ENCODE results near the gene APC.

DNA sequence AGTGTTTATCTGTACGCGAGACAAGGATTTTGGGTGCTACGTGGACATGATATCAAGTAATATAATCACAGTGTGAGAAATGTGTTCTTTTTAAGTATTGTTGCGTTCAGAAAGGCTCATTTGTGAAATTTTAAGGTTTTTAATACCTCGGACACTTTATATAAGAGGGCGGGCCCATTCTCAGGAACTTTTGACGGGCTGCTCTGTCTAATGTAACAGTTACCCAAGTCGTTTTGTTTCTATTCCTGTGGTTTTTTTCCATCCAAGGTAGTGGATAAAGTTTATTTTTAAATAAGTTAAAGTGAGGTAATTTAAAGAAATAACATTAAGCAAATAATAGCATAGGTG, 123.9 kb downstream of the APC start:
- TF ChIP-seq POLR2A (IDR thresholded peaks at IDR 0.05), result no peak
- TF ChIP-seq, protein P1, sequence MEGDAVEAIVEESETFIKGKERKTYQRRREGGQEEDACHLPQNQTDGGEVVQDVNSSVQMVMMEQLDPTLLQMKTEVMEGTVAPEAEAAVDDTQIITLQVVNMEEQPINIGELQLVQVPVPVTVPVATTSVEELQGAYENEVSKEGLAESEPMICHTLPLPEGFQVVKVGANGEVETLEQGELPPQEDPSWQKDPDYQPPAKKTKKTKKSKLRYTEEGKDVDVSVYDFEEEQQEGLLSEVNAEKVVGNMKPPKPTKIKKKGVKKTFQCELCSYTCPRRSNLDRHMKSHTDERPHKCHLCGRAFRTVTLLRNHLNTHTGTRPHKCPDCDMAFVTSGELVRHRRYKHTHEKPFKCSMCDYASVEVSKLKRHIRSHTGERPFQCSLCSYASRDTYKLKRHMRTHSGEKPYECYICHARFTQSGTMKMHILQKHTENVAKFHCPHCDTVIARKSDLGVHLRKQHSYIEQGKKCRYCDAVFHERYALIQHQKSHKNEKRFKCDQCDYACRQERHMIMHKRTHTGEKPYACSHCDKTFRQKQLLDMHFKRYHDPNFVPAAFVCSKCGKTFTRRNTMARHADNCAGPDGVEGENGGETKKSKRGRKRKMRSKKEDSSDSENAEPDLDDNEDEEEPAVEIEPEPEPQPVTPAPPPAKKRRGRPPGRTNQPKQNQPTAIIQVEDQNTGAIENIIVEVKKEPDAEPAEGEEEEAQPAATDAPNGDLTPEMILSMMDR (IDR thresholded peaks at IDR 0.05), result no peak

Data from body of pancreas (tissue), 4 donors.